Stimulated activated effector memory CD8-positive, alpha-beta T cell treated with anti-CD3 and anti-CD28 coated beads, Interleukin-12 subunit alpha, Interleukin-12 subunit beta, amount 100 ng/mL, for 72 hours (primary cell): ENCODE measurements around the gene ELL.

ENCODE experiments used
- ATAC-seq: fragments of 150-1000 bp; cut with Tn5 transposase; 2 replicates; pipeline ENCODE4 v1.10.0; 2021
- DNase-seq, 2 donors: peaks; one replicate each; pipeline ENCODE4 v3.0.0; 2021 to 2022; ENCODE audit warnings: low spot score in 2 of 2
- H3K27ac Mint-ChIP-seq: one replicate; pipeline ENCODE4 v1.8.0; 2022; ENCODE audit warnings: mild to moderate bottlenecking, mixed read lengths
- H3K36me3 Mint-ChIP-seq: one replicate; pipeline ENCODE4 v1.8.0; 2022; ENCODE audit warnings: mild to moderate bottlenecking, mixed read lengths
- H3K4me1 Mint-ChIP-seq: one replicate; pipeline ENCODE4 v1.8.0; 2022; ENCODE audit warnings: mixed read lengths
- H3K4me3 Mint-ChIP-seq: one replicate; pipeline ENCODE4 v1.8.0; 2022; ENCODE audit warnings: mild to moderate bottlenecking, mixed read lengths
- H3K9me3 Mint-ChIP-seq: one replicate; pipeline ENCODE4 v1.8.0; 2022; ENCODE audit warnings: mixed read lengths

ELL gene

GRCh38 chr19:18446145-18446810 lies 75.6 kb downstream of the ELL start:
- H3K36me3 Mint-ChIP-seq: peaks cover 96% of the 10 kb centered on the region
- no peak for ATAC-seq

GRCh38 chr19:18445262-18445948 lies 76.5 kb downstream of the ELL start:
- Mint-ChIP-seq H3K9me3 (peaks cover 4% of the 10 kb centered on the region), H3K4me1 (peaks cover 34% of the 10 kb centered on the region), H3K36me3 (peaks cover 96% of the 10 kb centered on the region), H3K27ac (no peak overlapping the region), H3K4me3 (no peak overlapping the region)
- ATAC-seq: no peak
- no peak for DNase-seq

More at GRCh38 chr19:18446145-18446810, 75.6 kb downstream of the ELL start:
- peaks cover 4% of the 10 kb centered on the region for H3K9me3 Mint-ChIP-seq
- H3K4me1 Mint-ChIP-seq: peaks cover 31% of the 10 kb centered on the region
- no peak for DNase-seq
- H3K4me3 Mint-ChIP-seq: no peak overlapping the region
- H3K27ac Mint-ChIP-seq: no peak overlapping the region

DNA sequence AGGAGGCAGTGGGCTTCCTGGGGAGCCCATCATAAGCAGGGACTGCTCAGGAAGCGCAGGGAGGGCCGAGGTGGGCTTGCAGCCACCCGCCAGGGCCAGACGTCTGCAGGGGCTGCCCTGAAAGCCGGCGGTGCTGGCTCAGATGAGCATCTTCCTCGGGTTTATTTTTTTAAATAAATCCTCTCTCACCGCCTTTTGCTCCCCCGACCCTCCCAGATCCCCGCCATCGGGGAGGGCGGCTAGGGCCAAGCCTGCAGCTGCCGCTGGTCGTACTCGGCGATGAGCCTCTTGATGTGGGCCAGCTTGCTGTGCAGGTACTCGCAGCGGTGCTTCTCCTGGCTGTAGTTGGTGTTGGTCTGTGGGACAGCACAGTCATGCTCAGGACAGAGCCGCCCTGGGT lies 77.4 kb downstream of the ELL start:
- peaks cover 4% of the 10 kb centered on the region for H3K9me3 Mint-ChIP-seq
- H3K4me1 Mint-ChIP-seq: peaks cover 40% of the 10 kb centered on the region
- no peak for ATAC-seq
- no peak overlapping the region for H3K27ac Mint-ChIP-seq
- no peak overlapping the region for H3K4me3 Mint-ChIP-seq
- peaks cover 96% of the 10 kb centered on the region for H3K36me3 Mint-ChIP-seq
- DNase-seq: no peak

GRCh38 chr19:18443831-18444230 lies 78.0 kb downstream of the ELL start:
- Mint-ChIP-seq H3K36me3 (peaks cover 96% of the 10 kb centered on the region), H3K9me3 (peaks cover 4% of the 10 kb centered on the region), H3K4me3 (no peak overlapping the region), H3K27ac (peak overlapping the region; percentile 94), H3K4me1 (peaks cover 47% of the 10 kb centered on the region)
- no peak for DNase-seq
- ATAC-seq: no peak

GRCh38 chr19:18443406-18443805 lies 78.5 kb downstream of the ELL start:
- H3K36me3 Mint-ChIP-seq: peaks cover 96% of the 10 kb centered on the region
- H3K27ac Mint-ChIP-seq: peak overlapping the region; percentile 94
- DNase-seq (no peak), ATAC-seq (no peak)
- H3K4me1 Mint-ChIP-seq: peaks cover 46% of the 10 kb centered on the region
- no peak overlapping the region for H3K4me3 Mint-ChIP-seq
- peaks cover 4% of the 10 kb centered on the region for H3K9me3 Mint-ChIP-seq

- H3K9me3 Mint-ChIP-seq: peaks cover 4% of the 10 kb centered on the region
- peaks cover 95% of the 10 kb centered on the region for H3K36me3 Mint-ChIP-seq
- no peak for DNase-seq
- peak overlapping the region; percentile 94 for H3K27ac Mint-ChIP-seq
- peaks cover 43% of the 10 kb centered on the region for H3K4me1 Mint-ChIP-seq
- H3K4me3 Mint-ChIP-seq: no peak overlapping the region
- ATAC-seq: no peak
These were observed 78.9 kb downstream of the ELL start for GRCh38 chr19:18442941-18443340.

DNA sequence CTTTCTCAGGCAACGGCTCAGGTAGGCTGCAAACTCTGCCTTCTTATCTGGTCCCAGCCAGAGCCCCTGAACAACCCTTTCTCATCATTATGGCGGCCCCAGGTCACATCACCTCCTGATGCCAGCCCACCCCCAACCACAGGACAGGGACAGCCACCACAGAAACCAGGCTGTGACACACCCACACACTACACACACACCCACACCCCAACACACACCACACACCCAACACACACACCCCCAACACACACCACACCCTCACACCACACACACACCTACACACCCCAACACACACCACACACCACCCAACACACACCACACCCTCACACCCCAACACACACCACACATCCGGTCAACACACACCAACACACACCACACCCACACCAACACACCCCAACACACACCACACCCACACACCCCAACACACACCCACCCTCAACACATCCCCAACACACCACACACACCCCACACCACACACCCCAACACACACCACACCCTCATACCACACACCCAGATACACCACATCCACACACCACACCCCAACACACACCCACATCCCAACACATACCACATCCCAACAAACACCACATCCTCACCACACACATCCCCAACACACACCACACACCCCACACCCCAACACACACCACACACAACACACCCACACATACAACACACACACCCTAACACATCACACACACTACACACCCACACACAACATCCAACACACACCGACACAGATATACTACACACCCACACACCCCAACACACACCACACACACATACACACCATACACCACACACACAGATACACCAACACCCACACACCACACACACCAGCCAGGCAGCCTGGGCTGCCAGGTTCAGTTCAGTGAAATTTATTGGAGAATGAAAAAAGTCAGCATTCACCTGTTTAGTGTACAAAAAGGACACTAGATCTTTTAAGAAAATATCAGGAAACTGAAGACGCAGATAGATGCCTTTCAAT lies 79.8 kb downstream of the ELL start:
- Mint-ChIP-seq H3K4me1 (peaks cover 43% of the 10 kb centered on the region), H3K36me3 (peaks cover 86% of the 10 kb centered on the region), H3K27ac (peak overlapping the region; percentile 94), H3K4me3 (peak overlapping the region; percentile 15), H3K9me3 (peaks cover 4% of the 10 kb centered on the region)
- DNase-seq (no peak), ATAC-seq (peak; percentile 46)

DNA sequence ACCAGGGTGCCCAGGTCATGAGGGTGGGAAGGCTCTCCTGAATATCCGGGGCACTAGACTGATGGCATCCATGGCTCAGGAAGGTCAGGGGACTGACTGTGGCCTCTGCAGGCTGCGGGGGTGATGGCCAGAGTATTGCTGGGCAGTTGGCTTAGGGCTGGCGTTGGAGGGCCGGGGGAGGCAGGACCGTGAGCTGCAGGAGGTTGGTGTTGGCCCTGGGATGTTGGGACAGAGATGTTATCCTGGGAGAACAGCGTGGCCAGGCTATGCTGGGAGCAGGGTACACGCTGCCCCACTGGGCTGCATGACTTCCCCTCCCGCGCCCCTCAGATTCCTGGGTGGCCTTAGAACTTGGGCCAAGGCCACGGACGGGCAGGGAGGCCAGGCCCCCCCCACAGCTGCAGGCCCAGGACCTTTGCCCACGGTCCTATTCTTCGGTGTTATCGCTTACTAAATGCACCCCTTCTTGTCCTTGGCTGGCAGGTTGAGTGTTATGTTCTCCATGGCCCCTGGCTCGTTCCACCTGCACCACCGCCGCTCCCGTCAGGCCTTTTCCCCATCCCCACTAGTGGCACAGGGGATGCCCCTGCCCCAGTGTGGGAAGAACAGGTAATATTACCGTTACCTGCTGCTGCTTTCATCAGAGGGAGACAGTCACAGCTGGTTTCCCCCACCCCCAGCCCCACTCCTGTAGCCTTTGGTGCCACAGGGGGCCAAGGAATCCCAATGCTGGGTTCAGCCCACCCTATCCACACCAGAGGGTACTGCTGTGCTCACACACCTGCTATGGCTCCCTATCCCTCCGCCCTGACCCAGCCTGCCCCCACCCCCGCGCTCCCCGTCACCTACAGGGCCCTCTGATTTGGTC lies 80.7 kb downstream of the ELL start:
- H3K36me3 Mint-ChIP-seq: peaks cover 82% of the 10 kb centered on the region
- H3K4me3 Mint-ChIP-seq: no peak overlapping the region
- no peak for DNase-seq
- peaks cover 4% of the 10 kb centered on the region for H3K9me3 Mint-ChIP-seq
- peak overlapping the region; percentile 94 for H3K27ac Mint-ChIP-seq
- ATAC-seq: no peak
- peaks cover 47% of the 10 kb centered on the region for H3K4me1 Mint-ChIP-seq

- H3K36me3 Mint-ChIP-seq: peaks cover 83% of the 10 kb centered on the region
- H3K27ac Mint-ChIP-seq: peak overlapping the region; percentile 94
- ATAC-seq: peak; percentile 27
- peaks cover 4% of the 10 kb centered on the region for H3K9me3 Mint-ChIP-seq
- peaks cover 52% of the 10 kb centered on the region for H3K4me1 Mint-ChIP-seq
- no peak overlapping the region for H3K4me3 Mint-ChIP-seq
- DNase-seq: peak in 1 of 2 donors; percentile 66
These were observed 81.4 kb downstream of the ELL start for GRCh38 chr19:18440415-18440877.

- H3K36me3 Mint-ChIP-seq: peaks cover 83% of the 10 kb centered on the region
- peaks cover 52% of the 10 kb centered on the region for H3K4me1 Mint-ChIP-seq
- ATAC-seq (no peak), DNase-seq (no peak)
- no peak overlapping the region for H3K4me3 Mint-ChIP-seq
- peaks cover 4% of the 10 kb centered on the region for H3K9me3 Mint-ChIP-seq
- peak overlapping the region; percentile 94 for H3K27ac Mint-ChIP-seq
These were observed 82.0 kb downstream of the ELL start for GRCh38 chr19:18439910-18440237.

DNA sequence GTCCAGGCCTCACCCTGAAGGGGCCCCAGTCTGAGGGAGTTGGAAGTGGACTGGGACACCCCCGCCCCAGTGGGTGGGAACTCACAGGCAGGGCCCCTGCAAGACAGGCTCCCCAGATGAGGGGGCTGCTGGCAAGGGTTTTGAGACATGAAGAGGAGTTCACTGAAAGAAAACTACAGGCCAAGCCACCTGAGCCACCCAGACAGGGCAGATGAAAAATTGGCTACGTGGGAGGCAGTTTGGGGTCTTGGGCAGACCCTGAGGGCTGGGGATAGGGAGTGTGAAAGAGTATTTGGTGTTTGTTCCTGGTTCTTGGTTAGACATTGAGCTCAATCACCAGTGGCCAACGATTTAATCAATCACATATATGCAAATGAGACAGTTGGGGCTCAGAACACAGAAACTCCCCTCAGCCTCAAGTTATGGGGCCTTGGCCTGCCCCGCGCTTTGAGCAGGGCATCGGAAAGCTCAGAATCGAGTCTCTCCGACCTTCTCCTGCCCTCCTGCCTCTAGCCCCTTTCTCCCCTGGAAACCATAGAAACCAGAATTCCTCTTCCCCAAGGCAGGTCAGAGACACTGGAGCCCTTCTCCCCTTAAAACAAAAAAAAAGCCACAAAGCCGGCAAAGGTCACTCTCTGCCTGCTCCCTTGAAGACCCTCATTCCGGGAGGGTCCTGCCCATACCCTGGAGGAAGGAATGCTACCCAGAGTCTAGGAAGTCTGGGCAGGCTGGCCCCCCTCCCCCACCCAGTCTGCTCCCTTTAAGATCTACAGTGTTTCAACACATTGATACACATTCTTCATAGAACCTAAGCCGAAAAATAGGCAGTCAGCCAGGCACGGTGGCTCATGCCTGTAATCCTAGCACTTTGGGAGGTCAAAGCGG lies 82.6 kb downstream of the ELL start:
- Mint-ChIP-seq H3K9me3 (peaks cover 4% of the 10 kb centered on the region), H3K4me3 (no peak overlapping the region), H3K27ac (no peak overlapping the region), H3K36me3 (peaks cover 83% of the 10 kb centered on the region), H3K4me1 (peaks cover 58% of the 10 kb centered on the region)
- DNase-seq (no peak), ATAC-seq (no peak)

DNA sequence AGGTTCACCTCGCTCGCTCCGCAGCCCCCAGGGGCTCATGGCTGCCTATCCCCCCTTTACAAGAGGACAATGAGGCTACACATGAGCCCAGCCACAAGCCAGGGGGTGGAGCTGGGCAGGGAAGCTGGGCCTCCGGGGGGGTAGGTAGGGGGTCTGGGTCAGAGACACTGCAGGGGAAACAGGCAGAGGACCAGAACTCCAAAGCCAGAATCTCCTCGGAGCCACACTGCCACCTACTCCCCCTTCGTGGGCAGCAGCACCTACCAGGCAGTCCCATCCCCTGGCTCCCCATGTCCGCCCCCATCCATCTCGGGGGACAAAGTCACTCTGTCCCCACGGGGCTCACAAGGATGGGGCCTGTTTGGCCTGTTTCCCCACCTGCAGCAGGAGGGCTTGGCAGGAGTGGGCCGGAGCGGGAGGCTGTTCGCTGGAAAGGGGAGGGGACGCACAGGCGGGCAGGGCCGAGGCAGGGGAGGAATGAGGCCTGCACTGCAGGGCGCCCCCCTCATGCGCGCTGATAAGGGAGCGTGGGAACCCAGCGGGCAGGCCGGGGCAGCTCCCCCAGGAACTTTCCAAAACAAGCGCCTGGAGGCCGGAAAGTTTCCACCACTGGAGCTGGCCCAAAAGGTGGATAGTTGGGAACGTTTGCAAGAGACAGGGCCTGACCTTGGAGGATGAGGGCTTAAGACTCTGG lies 83.4 kb downstream of the ELL start:
- H3K4me1 Mint-ChIP-seq: peaks cover 61% of the 10 kb centered on the region
- peaks cover 79% of the 10 kb centered on the region for H3K36me3 Mint-ChIP-seq
- H3K27ac Mint-ChIP-seq: no peak overlapping the region
- H3K4me3 Mint-ChIP-seq: peak overlapping the region; percentile 65
- peaks cover 4% of the 10 kb centered on the region for H3K9me3 Mint-ChIP-seq
- DNase-seq: no peak
- ATAC-seq: no peak
